Left ventricle myocardium inferior (tissue), 1 donor: Measurements from ENCODE around the gene PES1. TPM values are rescaled to one million over a fixed set of nuclear protein-coding genes. Genes with fewer than 3 reads are reported as not detected.

Source experiments
- DNase-seq: peaks from one replicate; pipeline ENCODE4 v3.0.0-alpha.2; 2020
- H3K27ac ChIP-seq: fragments of 200-600 bp; replicated peaks from 2 replicates; pipeline ENCODE4 v1.8.0; 2021
- H3K27me3 ChIP-seq: fragments of 200-600 bp; 2 replicates; pipeline ENCODE4 v1.8.0; 2021; ENCODE audit warnings: low read depth
- H3K36me3 ChIP-seq: fragments of 200-600 bp; 2 replicates; pipeline ENCODE4 v1.8.0; 2021
- H3K4me1 ChIP-seq: fragments of 200-600 bp; 2 replicates; pipeline ENCODE4 v1.8.0; 2021
- H3K4me3 ChIP-seq: fragments of 200-600 bp; 2 replicates; pipeline ENCODE4 v1.8.0; 2021; ENCODE audit warnings: mild to moderate bottlenecking, moderate library complexity
- H3K9me3 ChIP-seq: fragments of 200-600 bp; replicated peaks from 2 replicates; pipeline ENCODE4 v1.8.0; 2021
- intact Hi-C: fragments of 100-400 bp; cut with micrococcal nuclease; formaldehyde crosslinking; loops from one replicate; pipeline ENCODE4 v1.11.0; 2022
- total RNA-seq: library from RNA; stranded (reverse); fragmentation: NEBNext Ultra II Directional; extraction: Animal tissue kit (Norgen Biotek cat#: 25700); gene quantifications from one replicate; pipeline ENCODE4 v1.2.1, GENCODE V29; 2021
- TF ChIP-seq, protein P1 (sequence below): fragments of 200-600 bp; IDR thresholded peaks from 2 replicates; pipeline ENCODE4 v1.8.0; 2021; ENCODE audit warnings: antibody characterized with exemption, mild to moderate bottlenecking, borderline replicate concordance
- donor health status: DM: no; HTN: yes; CAD: no; lungs with severe emphysema.

The PES1 gene
- total RNA-seq, 1 donor from 2014 or later: 23.1 TPM

DNA sequence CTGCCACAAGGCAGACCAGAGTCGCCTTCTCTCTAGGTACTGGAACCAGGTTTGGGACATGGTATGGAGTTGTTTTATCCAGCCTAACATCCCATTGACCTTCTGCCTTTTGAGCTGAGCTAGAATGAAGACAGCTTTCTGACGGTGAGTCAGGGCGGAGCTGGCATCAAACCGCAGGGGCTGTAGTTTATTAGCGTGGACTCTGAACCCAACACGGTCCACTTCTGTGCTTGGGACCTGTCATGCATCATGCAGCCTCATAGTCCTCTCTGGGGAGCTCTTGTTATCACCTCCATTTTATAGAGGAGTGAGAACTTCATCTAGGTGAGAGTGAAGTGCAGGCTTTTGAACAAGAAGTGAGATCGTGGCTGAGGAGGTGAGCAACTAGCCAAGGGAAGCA, 25.6 kb downstream of the PES1 start:
- Histone ChIP-seq H3K27ac (no peak overlapping the region), H3K4me1 (no peaks in the 10 kb centered on the region), H3K4me3 (no peak overlapping the region), H3K9me3 (no peaks in the 10 kb centered on the region), H3K36me3 (no peaks in the 10 kb centered on the region), H3K27me3 (peaks cover 86% of the 10 kb centered on the region)
- no peak for DNase-seq
- TF ChIP-seq, protein P1, sequence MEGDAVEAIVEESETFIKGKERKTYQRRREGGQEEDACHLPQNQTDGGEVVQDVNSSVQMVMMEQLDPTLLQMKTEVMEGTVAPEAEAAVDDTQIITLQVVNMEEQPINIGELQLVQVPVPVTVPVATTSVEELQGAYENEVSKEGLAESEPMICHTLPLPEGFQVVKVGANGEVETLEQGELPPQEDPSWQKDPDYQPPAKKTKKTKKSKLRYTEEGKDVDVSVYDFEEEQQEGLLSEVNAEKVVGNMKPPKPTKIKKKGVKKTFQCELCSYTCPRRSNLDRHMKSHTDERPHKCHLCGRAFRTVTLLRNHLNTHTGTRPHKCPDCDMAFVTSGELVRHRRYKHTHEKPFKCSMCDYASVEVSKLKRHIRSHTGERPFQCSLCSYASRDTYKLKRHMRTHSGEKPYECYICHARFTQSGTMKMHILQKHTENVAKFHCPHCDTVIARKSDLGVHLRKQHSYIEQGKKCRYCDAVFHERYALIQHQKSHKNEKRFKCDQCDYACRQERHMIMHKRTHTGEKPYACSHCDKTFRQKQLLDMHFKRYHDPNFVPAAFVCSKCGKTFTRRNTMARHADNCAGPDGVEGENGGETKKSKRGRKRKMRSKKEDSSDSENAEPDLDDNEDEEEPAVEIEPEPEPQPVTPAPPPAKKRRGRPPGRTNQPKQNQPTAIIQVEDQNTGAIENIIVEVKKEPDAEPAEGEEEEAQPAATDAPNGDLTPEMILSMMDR: no peak
- intact Hi-C loops: no loop called here

DNA sequence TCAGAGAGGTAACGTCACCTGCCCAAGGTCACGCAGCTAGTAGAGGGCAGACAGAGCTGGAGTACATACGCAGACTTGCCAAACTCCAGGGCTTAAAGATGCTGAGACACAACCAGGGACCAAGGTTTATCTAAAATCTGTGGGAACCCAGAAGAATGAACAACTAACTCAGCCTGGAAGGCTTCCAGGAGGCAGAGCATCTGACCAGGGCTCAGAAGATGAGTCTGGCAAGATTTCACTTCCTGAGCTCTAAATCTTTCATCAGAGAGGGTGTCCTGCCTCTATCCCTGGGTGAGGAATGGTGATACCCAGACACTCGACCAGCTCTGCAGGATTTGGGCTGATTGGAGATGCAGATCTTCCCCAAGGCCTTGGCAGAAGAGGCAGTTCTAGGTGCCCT, 26.4 kb downstream of the PES1 start:
- no peaks in the 10 kb centered on the region for H3K9me3 ChIP-seq
- peaks cover 84% of the 10 kb centered on the region for H3K27me3 ChIP-seq
- no peaks in the 10 kb centered on the region for H3K4me1 ChIP-seq
- H3K4me3 ChIP-seq: no peak overlapping the region
- no peak overlapping the region for H3K27ac ChIP-seq
- DNase-seq: no peak
- TF ChIP-seq, protein P1: no peak
- intact Hi-C loops: no loop called here
- no peaks in the 10 kb centered on the region for H3K36me3 ChIP-seq

DNA sequence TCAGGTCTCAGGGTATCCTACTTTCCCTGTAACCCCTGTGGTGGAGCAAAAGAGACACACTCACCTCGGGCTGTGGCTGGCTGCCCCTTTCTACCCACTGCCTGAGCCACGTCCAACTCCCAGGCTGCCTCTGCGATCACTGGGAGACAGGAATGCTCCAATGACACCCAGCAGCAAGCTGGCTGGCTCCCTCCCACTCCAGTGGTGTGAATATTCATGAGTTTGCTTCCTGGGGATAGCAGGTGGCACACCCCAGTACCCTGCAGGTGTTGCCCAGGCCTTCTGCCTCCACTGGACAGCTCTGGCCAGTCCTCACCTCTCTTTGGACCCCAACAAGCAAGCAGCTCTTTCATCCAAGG, 27.0 kb downstream of the PES1 start:
- TF ChIP-seq, protein P1: no peak
- Histone ChIP-seq H3K36me3 (no peaks in the 10 kb centered on the region), H3K27me3 (peaks cover 78% of the 10 kb centered on the region), H3K9me3 (no peaks in the 10 kb centered on the region), H3K27ac (no peak overlapping the region), H3K4me3 (no peak overlapping the region), H3K4me1 (no peaks in the 10 kb centered on the region)
- no peak for DNase-seq
- intact Hi-C loops: no loop called here

DNA sequence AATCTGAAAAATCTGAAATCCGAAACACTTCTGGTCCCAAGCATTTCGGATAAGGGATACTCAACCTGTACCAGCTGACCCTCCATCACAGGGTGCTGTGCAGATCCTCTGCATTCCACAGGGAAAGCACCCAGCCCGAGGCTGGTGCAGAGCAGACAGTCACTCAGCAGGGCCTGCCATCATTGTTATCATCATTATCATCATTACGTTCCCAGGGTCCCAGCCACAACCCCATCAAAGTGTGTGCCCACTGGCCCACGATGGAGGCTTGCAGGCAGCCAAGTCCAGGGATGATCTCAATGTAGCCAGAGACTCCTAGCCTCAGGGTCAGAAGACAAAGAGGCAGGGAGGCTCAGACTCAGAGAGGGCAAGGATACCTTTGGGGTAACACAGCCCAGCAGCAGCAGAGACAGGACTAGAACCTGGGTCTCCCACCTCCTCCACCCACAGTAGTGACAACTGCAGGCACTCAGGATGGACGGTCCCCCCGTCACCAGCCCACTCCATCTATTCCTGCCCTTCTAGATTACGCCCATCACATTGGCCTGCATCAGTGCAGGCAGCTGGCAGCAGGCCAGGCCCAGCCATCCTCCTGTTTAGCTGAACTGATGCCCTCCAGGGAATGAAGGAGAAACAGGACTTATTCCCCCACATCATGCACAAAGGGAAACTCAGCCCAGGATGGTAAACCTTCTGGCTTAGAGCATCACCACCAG, 27.5 kb downstream of the PES1 start:
- H3K27ac ChIP-seq: no peak overlapping the region
- no peak for DNase-seq
- H3K9me3 ChIP-seq: no peaks in the 10 kb centered on the region
- no peaks in the 10 kb centered on the region for H3K4me1 ChIP-seq
- TF ChIP-seq, protein P1: no peak
- intact Hi-C loops: no loop called here
- H3K27me3 ChIP-seq: peaks cover 73% of the 10 kb centered on the region
- H3K36me3 ChIP-seq: no peaks in the 10 kb centered on the region
- H3K4me3 ChIP-seq: no peak overlapping the region

DNA sequence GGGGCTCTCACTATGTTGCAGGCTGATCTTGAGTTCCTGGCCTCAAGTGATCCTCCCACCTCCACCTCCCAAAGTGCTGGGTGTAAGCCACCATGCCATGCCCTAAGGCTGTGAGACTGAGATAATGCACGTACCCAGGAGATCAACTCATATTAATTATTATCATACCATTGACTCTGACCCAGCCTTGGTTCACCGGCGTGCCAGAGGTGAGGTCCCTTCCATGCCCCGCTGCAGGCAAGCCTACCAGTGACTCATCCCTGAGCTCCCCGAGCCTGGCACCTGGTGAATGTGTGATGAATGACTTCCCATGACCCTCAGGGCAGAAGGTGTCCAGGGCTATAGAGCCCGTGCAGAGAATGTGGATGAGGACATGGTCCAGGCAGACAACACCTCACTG, 29.3 kb downstream of the PES1 start:
- Histone ChIP-seq H3K9me3 (no peaks in the 10 kb centered on the region), H3K4me1 (no peaks in the 10 kb centered on the region), H3K36me3 (no peaks in the 10 kb centered on the region), H3K27me3 (peaks cover 54% of the 10 kb centered on the region), H3K4me3 (no peak overlapping the region), H3K27ac (no peak overlapping the region)
- TF ChIP-seq, protein P1: no peak
- intact Hi-C loops: no loop called here
- no peak for DNase-seq
